HepG2 (cell line): ENCODE measurements around the gene DAPK1.

Experiments
- FOXA1 ChIP-seq, 2 experiments: fragments of 450-650 bp in 1 of 2; sonication (generic) in 1 of 2; formaldehyde crosslinking in 1 of 2; IDR thresholded peaks; 2 replicates each; pipeline versions ENCODE4 v1.4.0 to v1.6.1; 2016 to 2020; ENCODE audit warnings: missing genetic modification reagents in 1 of 2
- HDAC1 ChIP-seq: sonication (generic); formaldehyde crosslinking; IDR thresholded peaks from 2 replicates; pipeline ENCODE4 v1.5.1; 2020; ENCODE audit warnings: mild to moderate bottlenecking, missing genetic modification reagents
- HOXA7 ChIP-seq: sonication (generic); formaldehyde crosslinking; IDR thresholded peaks from 2 replicates; pipeline ENCODE4 v1.8.1; 2022; ENCODE audit warnings: mild to moderate bottlenecking, missing genetic modification reagents, moderate library complexity
- MEF2D ChIP-seq: sonication (generic); formaldehyde crosslinking; IDR thresholded peaks from 2 replicates; pipeline ENCODE4 v1.5.1; 2020; ENCODE audit warnings: mild to moderate bottlenecking, missing genetic modification reagents
- ONECUT2 ChIP-seq: sonication (generic); formaldehyde crosslinking; IDR thresholded peaks from 2 replicates; pipeline ENCODE4 v1.4.0; 2020; ENCODE audit warnings: missing genetic modification reagents
- PBX3 ChIP-seq: sonication (generic); formaldehyde crosslinking; IDR thresholded peaks from 2 replicates; pipeline ENCODE4 v1.8.1; 2023; ENCODE audit warnings: missing genetic modification reagents, inconsistent platforms, borderline replicate concordance
- POLR2AphosphoS5 ChIP-seq: IDR thresholded peaks from 2 replicates; pipeline ENCODE4 v1.6.1; 2012; ENCODE audit warnings: low read depth, low read length
- YEATS4 ChIP-seq: sonication (generic); formaldehyde crosslinking; IDR thresholded peaks from 2 replicates; pipeline ENCODE4 v1.4.0; 2020; ENCODE audit warnings: missing genetic modification reagents, borderline replicate concordance
- ZNF274 ChIP-seq: sonication (generic); formaldehyde crosslinking; IDR thresholded peaks from 2 replicates; pipeline ENCODE4 v1.5.1; 2020; ENCODE audit warnings: mild to moderate bottlenecking, missing genetic modification reagents
- ZNF362 ChIP-seq: sonication (generic); formaldehyde crosslinking; IDR thresholded peaks from 2 replicates; pipeline ENCODE4 v1.4.0; 2020; ENCODE audit warnings: missing genetic modification reagents, mild to moderate bottlenecking, borderline replicate concordance
- ZNF576 ChIP-seq: sonication (generic); formaldehyde crosslinking; IDR thresholded peaks from 2 replicates; pipeline ENCODE4 v1.4.0; 2020; ENCODE audit warnings: mild to moderate bottlenecking, missing genetic modification reagents
- ZNF766 ChIP-seq: sonication (generic); formaldehyde crosslinking; IDR thresholded peaks from 2 replicates; pipeline ENCODE4 v1.5.0; 2020; ENCODE audit warnings: missing genetic modification reagents, borderline replicate concordance

DNA sequence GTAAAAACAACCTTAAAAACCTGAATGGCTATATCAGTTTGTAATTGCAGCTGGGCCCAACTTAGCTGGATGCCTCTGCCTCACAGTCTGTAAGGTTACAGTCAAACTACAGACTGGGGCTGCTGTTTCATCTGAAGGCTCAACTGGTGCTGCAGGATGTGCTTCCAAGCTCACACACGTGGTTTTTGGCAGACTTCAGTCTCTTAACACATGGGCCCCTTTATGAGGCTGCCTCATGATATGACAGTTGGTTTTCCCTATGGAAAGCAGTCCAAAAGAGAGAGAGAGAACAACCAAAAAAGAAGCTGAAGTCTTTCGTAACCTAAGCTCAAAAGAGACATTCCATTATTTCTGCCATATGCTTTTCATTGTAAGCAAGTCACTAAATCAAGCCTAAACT, 255.6 kb downstream of the DAPK1 start:
- TF ChIP-seq PBX3 (CRISPR knock-in tag) (no peak), ZNF362 (CRISPR knock-in tag) (no peak), FOXA1 (IDR thresholded peaks at IDR 0.05) (no peak), FOXA1 (CRISPR knock-in tag; IDR thresholded peaks at IDR 0.05) (no peak), MEF2D (CRISPR knock-in tag) (no peak), POLR2AphosphoS5 (no peak), HOXA7 (CRISPR knock-in tag) (no peak), ZNF766 (no peak), ZNF274 (no peak), HDAC1 (CRISPR knock-in tag) (no peak), ZNF576 (CRISPR knock-in tag) (no peak), ONECUT2 (CRISPR knock-in tag) (no peak), YEATS4 (CRISPR knock-in tag) (no peak)
